Liver (tissue), 9 donors: Measurements from ENCODE around the gene PTGER2. TPM values are rescaled to one million over a fixed set of nuclear protein-coding genes. Genes with fewer than 3 reads are reported as not detected.

Source experiments
- DNase-seq: peaks from one replicate; pipeline ENCODE4 v3.0.0-alpha.2; 2017; ENCODE audit warnings: low spot score
- H3K27ac ChIP-seq, 2 donors: one replicate each; pipeline ENCODE4 v1.7.0; 2013; ENCODE audit warnings: inconsistent platforms in 2 of 2, low read length in 2 of 2, control low read depth in 1 of 2, low read depth in 1 of 2, mild to moderate bottlenecking in 1 of 2
- H3K27me3 ChIP-seq, 4 donors: one replicate each; pipeline versions ENCODE4 v1.6.1 to v1.7.0; 2013; ENCODE audit warnings: low read length in 3 of 4, inconsistent platforms in 1 of 4, mild to moderate bottlenecking in 1 of 4, moderate library complexity in 1 of 4; ENCODE audit not compliant: control insufficient read depth in 4 of 4, insufficient read depth in 4 of 4
- H3K36me3 ChIP-seq, 4 donors: one replicate each; pipeline versions ENCODE4 v1.6.1 to v1.7.0; 2013; ENCODE audit warnings: low read length in 3 of 4, mild to moderate bottlenecking in 3 of 4, low read depth in 1 of 4, moderate library complexity in 1 of 4; ENCODE audit not compliant: control insufficient read depth in 4 of 4, insufficient read depth in 3 of 4
- H3K4me1 ChIP-seq, 4 donors: one replicate each; pipeline versions ENCODE4 v1.6.1 to v1.7.0; 2013; ENCODE audit warnings: low read length in 3 of 4, mild to moderate bottlenecking in 3 of 4, moderate library complexity in 1 of 4; ENCODE audit not compliant: control insufficient read depth in 4 of 4, insufficient read depth in 4 of 4
- H3K4me3 ChIP-seq, 3 donors: one replicate each; pipeline versions ENCODE4 v1.6.1 to v1.7.0; 2013; ENCODE audit warnings: low read length in 3 of 3, control low read depth in 1 of 3, low read depth in 1 of 3, mild to moderate bottlenecking in 1 of 3
- H3K9ac ChIP-seq, 2 donors: one replicate each; pipeline ENCODE4 v1.7.0; 2013; ENCODE audit warnings: low read length in 2 of 2, mild to moderate bottlenecking in 2 of 2, moderate library complexity in 2 of 2, control low read depth in 1 of 2, low read depth in 1 of 2
- H3K9me3 ChIP-seq, 4 donors: one replicate each; pipeline versions ENCODE4 v1.6.1 to v1.7.0; 2013; ENCODE audit warnings: low read length in 3 of 4; ENCODE audit not compliant: control insufficient read depth in 4 of 4
- EGR1 ChIP-seq, 2 donors: IDR thresholded peaks; 2 replicates each; pipeline ENCODE4 v1.6.1; 2016 to 2018; ENCODE audit warnings: antibody characterized with exemption in 2 of 2, low read depth in 2 of 2
- FOXA1 ChIP-seq: IDR thresholded peaks from 2 replicates; pipeline ENCODE4 v1.6.1; 2016; ENCODE audit warnings: antibody characterized with exemption
- FOXA2 ChIP-seq: IDR thresholded peaks from 2 replicates; pipeline ENCODE4 v1.6.1; 2016; ENCODE audit warnings: antibody characterized with exemption
- GABPA ChIP-seq, 2 donors: IDR thresholded peaks in 1 of 2; conservative IDR thresholded peaks in 1 of 2; 2 replicates each; pipeline ENCODE4 v1.6.1; 2016; ENCODE audit warnings: antibody characterized with exemption in 2 of 2, mild to moderate bottlenecking in 1 of 2, moderate library complexity in 1 of 2
- HNF4A ChIP-seq, 2 donors: conservative IDR thresholded peaks; 2 replicates each; pipeline ENCODE4 v1.6.1; 2016; ENCODE audit warnings: antibody characterized with exemption in 2 of 2, mild to moderate bottlenecking in 2 of 2
- HNF4G ChIP-seq: IDR thresholded peaks from 2 replicates; pipeline ENCODE4 v1.6.1; 2016; ENCODE audit warnings: antibody characterized with exemption
- JUND ChIP-seq, 2 donors: IDR thresholded peaks; 2 replicates each; pipeline ENCODE4 v1.6.1; 2016; ENCODE audit warnings: antibody characterized with exemption in 2 of 2
- MAX ChIP-seq: IDR thresholded peaks from 2 replicates; pipeline ENCODE4 v1.6.1; 2016; ENCODE audit warnings: antibody characterized with exemption
- NR2F2 ChIP-seq: IDR thresholded peaks from 2 replicates; pipeline ENCODE4 v1.6.1; 2016; ENCODE audit warnings: antibody characterized with exemption
- RAD21 ChIP-seq, 2 donors: IDR thresholded peaks; 2 replicates each; pipeline ENCODE4 v1.6.1; 2016; ENCODE audit warnings: antibody characterized with exemption in 2 of 2, mild to moderate bottlenecking in 2 of 2
- RXRA ChIP-seq, 2 donors: IDR thresholded peaks; 2 replicates each; pipeline ENCODE4 v1.6.1; 2017 to 2018; ENCODE audit warnings: antibody characterized with exemption in 2 of 2, mild to moderate bottlenecking in 1 of 2
- SP1 ChIP-seq: IDR thresholded peaks from 2 replicates; pipeline ENCODE4 v1.6.1; 2018; ENCODE audit warnings: antibody characterized with exemption, mild to moderate bottlenecking
- TAF1 ChIP-seq: conservative IDR thresholded peaks from 2 replicates; pipeline ENCODE4 v1.6.1; 2016; ENCODE audit warnings: antibody characterized with exemption, mild to moderate bottlenecking
- YY1 ChIP-seq: IDR thresholded peaks from 2 replicates; pipeline ENCODE4 v1.6.1; 2016; ENCODE audit warnings: antibody characterized with exemption, mild to moderate bottlenecking
- ZBTB33 ChIP-seq: IDR thresholded peaks from 2 replicates; pipeline ENCODE4 v1.6.1; 2016; ENCODE audit warnings: antibody characterized with exemption
- WGBS: extraction: QIAGEN DNeasy Blood & Tissue Kit; methylation state at CpG from one replicate; pipeline ENCODE4 v1.1.7; 2013; 5-methylcytosine and 5-hydroxymethylcytosine counted together
- polyA plus RNA-seq, 2 donors: library from polyadenylated mRNA; stranded (reverse) in 1 of 2; unstranded in 1 of 2; fragments of 200-250 nt in 1 of 2; fragments of >200 nt in 1 of 2; fragmentation: Nextera tagmentation in 1 of 2; extraction: Ambion mirVana in 1 of 2; gene quantifications; one replicate each; pipeline versions ENCODE4 v1.2.1 to v1.2.3, GENCODE V29; 2013 to 2015
- total RNA-seq, 2 donors: library from RNA; depleted of rRNA; stranded (reverse); fragments of >200 nt; gene quantifications; one replicate each; pipeline ENCODE4 v1.2.3, GENCODE V29; 2014
- TF ChIP-seq, protein P1 (sequence below): fragments of 150-350 bp; IDR thresholded peaks from 2 replicates; pipeline ENCODE4 v1.5.1; 2017; ENCODE audit warnings: improper control_type of control experiment, low read depth, low read length; ENCODE audit not compliant: missing input control
- TF ChIP-seq, protein P2 (sequence below): IDR thresholded peaks from 2 replicates; pipeline ENCODE4 v1.6.1; 2016; ENCODE audit warnings: antibody characterized with exemption, mild to moderate bottlenecking
- TF ChIP-seq, protein P3 (sequence below): IDR thresholded peaks from 2 replicates; pipeline ENCODE4 v1.6.1; 2016; ENCODE audit warnings: antibody characterized with exemption
- donor health status: healthy.
- donor health status: healthy.
- donor health status: healthy.
- donor health status: healthy.
- donor health status: healthy.

PTGER2 gene
- total and polyA plus RNA-seq, 4 donors = 0.36 to 1.9 (median 0.81) TPM

DNA sequence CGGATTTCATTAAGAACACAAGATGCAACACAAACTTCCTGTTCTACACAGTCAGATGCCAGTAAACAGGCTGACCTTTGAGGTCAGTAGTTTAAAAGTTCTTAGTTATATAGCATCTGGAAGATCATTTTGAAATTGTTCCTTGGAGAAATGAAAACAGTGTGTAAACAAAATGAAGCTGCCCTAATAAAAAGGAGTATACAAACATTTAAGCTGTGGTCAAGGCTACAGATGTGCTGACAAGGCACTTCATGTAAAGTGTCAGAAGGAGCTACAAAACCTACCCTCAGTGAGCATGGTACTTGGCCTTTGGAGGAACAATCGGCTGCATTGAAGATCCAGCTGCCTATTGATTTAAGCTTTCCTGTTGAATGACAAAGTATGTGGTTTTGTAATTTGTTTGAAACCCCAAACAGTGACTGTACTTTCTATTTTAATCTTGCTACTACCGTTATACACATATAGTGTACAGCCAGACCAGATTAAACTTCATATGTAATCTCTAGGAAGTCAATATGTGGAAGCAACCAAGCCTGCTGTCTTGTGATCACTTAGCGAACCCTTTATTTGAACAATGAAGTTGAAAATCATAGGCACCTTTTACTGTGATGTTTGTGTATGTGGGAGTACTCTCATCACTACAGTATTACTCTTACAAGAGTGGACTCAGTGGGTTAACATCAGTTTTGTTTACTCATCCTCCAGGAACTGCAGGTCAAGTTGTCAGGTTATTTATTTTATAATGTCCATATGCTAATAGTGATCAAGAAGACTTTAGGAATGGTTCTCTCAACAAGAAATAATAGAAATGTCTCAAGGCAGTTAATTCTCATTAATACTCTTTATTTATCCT, 13.5 kb downstream of the PTGER2 start:
- H3K9ac ChIP-seq = no peak overlapping the region
- no peak overlapping the region for H3K4me3 ChIP-seq
- no peak overlapping the region for H3K27ac ChIP-seq
- H3K27me3 ChIP-seq = no peaks in the 10 kb centered on the region
- DNase-seq = no peak
- WGBS = 70% methylated on average over 4 of the region's 4 CpGs
- H3K36me3 ChIP-seq = no peaks in the 10 kb centered on the region
- no peaks in the 10 kb centered on the region for H3K9me3 ChIP-seq
- peak in 1 of 2 donors; percentile 18 for TF ChIP-seq RXRA (IDR thresholded peaks at IDR 0.05)
- TF ChIP-seq, protein P1, sequence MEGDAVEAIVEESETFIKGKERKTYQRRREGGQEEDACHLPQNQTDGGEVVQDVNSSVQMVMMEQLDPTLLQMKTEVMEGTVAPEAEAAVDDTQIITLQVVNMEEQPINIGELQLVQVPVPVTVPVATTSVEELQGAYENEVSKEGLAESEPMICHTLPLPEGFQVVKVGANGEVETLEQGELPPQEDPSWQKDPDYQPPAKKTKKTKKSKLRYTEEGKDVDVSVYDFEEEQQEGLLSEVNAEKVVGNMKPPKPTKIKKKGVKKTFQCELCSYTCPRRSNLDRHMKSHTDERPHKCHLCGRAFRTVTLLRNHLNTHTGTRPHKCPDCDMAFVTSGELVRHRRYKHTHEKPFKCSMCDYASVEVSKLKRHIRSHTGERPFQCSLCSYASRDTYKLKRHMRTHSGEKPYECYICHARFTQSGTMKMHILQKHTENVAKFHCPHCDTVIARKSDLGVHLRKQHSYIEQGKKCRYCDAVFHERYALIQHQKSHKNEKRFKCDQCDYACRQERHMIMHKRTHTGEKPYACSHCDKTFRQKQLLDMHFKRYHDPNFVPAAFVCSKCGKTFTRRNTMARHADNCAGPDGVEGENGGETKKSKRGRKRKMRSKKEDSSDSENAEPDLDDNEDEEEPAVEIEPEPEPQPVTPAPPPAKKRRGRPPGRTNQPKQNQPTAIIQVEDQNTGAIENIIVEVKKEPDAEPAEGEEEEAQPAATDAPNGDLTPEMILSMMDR = no peak
- peak; percentile 9 for TF ChIP-seq SP1
- TF ChIP-seq EGR1 (IDR thresholded peaks at IDR 0.05; ENCODE audit: low read depth in 2 of 2) = no peak
- no peak for TF ChIP-seq YY1
- no peak for TF ChIP-seq FOXA1
- TF ChIP-seq, protein P2, sequence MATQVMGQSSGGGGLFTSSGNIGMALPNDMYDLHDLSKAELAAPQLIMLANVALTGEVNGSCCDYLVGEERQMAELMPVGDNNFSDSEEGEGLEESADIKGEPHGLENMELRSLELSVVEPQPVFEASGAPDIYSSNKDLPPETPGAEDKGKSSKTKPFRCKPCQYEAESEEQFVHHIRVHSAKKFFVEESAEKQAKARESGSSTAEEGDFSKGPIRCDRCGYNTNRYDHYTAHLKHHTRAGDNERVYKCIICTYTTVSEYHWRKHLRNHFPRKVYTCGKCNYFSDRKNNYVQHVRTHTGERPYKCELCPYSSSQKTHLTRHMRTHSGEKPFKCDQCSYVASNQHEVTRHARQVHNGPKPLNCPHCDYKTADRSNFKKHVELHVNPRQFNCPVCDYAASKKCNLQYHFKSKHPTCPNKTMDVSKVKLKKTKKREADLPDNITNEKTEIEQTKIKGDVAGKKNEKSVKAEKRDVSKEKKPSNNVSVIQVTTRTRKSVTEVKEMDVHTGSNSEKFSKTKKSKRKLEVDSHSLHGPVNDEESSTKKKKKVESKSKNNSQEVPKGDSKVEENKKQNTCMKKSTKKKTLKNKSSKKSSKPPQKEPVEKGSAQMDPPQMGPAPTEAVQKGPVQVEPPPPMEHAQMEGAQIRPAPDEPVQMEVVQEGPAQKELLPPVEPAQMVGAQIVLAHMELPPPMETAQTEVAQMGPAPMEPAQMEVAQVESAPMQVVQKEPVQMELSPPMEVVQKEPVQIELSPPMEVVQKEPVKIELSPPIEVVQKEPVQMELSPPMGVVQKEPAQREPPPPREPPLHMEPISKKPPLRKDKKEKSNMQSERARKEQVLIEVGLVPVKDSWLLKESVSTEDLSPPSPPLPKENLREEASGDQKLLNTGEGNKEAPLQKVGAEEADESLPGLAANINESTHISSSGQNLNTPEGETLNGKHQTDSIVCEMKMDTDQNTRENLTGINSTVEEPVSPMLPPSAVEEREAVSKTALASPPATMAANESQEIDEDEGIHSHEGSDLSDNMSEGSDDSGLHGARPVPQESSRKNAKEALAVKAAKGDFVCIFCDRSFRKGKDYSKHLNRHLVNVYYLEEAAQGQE = no peak
- TF ChIP-seq NR2F2 = peak; percentile 90
- no peak for TF ChIP-seq TAF1
- no peak for TF ChIP-seq HNF4G
- no peak for TF ChIP-seq GABPA (IDR thresholded peaks at IDR 0.05 in 1 of 2, conservative IDR thresholded peaks at IDR 0.05 in 1 of 2)
- no peak for TF ChIP-seq ZBTB33
- H3K4me1 ChIP-seq = no peaks in the 10 kb centered on the region

GRCh38 chr14:52328276-52328675, 14.2 kb downstream of the PTGER2 start:
- Histone ChIP-seq H3K4me1 (no peaks in the 10 kb centered on the region), H3K4me3 (no peak overlapping the region)
- no peak for TF ChIP-seq HNF4G
- TF ChIP-seq JUND (IDR thresholded peaks at IDR 0.05) = no peak
- TF ChIP-seq MAX = no peak
- no peak for TF ChIP-seq GABPA (IDR thresholded peaks at IDR 0.05 in 1 of 2, conservative IDR thresholded peaks at IDR 0.05 in 1 of 2)
- no peak for TF ChIP-seq FOXA1
- TF ChIP-seq, protein P2 = no peak
- TF ChIP-seq FOXA2 = no peak
- TF ChIP-seq RAD21 (IDR thresholded peaks at IDR 0.05) = no peak
- TF ChIP-seq TAF1 = no peak
- TF ChIP-seq SP1 = no peak
- no peak for TF ChIP-seq ZBTB33
- TF ChIP-seq NR2F2 = no peak
- TF ChIP-seq HNF4A (conservative IDR thresholded peaks at IDR 0.05) = no peak
- TF ChIP-seq, protein P3, sequence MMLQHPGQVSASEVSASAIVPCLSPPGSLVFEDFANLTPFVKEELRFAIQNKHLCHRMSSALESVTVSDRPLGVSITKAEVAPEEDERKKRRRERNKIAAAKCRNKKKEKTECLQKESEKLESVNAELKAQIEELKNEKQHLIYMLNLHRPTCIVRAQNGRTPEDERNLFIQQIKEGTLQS = no peak

More at GRCh38 chr14:52328276-52328675, 14.2 kb downstream of the PTGER2 start:
- Histone ChIP-seq H3K9ac (no peak overlapping the region), H3K9me3 (no peaks in the 10 kb centered on the region), H3K27ac (no peak overlapping the region), H3K27me3 (no peaks in the 10 kb centered on the region), H3K36me3 (no peaks in the 10 kb centered on the region)
- DNase-seq = no peak
